Measurements from ENCODE around the gene PIP4K2A.

DNA sequence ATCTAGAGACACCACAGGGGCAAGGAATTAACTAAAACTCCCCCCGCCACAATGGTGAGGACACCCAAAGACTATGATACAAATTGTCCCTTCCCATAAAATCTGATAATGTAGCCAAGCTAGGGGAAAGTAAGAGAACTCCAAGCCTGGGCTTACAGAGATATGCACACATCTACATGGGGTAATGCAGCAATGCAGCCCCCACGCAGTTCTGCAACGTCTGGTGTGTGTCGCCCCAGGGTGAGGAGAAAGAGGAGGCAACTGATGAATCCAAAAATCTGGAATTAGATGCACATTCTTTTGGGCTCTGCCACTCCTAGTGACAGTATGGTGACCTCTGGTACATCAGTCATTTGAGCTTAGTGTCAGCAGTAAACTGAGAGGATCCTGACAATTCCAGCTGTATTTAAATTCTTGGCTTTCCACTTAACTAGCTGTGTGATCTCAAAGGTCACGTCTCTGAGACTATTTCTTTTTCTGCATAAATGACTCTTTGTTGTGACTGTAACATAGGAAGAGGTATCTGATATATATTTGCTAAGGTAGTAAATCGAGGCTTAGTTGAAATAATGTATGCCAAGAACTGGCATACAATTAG, 51.5 kb downstream of the PIP4K2A start:
- TF ChIP-seq POLR2AphosphoS5 (IDR thresholded peaks at IDR 0.05) = no peak
- TF ChIP-seq, protein P1, sequence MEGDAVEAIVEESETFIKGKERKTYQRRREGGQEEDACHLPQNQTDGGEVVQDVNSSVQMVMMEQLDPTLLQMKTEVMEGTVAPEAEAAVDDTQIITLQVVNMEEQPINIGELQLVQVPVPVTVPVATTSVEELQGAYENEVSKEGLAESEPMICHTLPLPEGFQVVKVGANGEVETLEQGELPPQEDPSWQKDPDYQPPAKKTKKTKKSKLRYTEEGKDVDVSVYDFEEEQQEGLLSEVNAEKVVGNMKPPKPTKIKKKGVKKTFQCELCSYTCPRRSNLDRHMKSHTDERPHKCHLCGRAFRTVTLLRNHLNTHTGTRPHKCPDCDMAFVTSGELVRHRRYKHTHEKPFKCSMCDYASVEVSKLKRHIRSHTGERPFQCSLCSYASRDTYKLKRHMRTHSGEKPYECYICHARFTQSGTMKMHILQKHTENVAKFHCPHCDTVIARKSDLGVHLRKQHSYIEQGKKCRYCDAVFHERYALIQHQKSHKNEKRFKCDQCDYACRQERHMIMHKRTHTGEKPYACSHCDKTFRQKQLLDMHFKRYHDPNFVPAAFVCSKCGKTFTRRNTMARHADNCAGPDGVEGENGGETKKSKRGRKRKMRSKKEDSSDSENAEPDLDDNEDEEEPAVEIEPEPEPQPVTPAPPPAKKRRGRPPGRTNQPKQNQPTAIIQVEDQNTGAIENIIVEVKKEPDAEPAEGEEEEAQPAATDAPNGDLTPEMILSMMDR (IDR thresholded peaks at IDR 0.05) = no peak
- no peak for TF ChIP-seq POLR2A (IDR thresholded peaks at IDR 0.05)
